Measurements from ENCODE around the gene ERV3-1.
A peak's percentile ranks its signal among the peaks of the same experiment; 100 is the strongest.
"Not testable (repeated sequence)": the region's sequence is repeated elsewhere in the genome, so short reads cannot be mapped to it uniquely, and the experiment has no call there.

Gene ERV3-1

DNA sequence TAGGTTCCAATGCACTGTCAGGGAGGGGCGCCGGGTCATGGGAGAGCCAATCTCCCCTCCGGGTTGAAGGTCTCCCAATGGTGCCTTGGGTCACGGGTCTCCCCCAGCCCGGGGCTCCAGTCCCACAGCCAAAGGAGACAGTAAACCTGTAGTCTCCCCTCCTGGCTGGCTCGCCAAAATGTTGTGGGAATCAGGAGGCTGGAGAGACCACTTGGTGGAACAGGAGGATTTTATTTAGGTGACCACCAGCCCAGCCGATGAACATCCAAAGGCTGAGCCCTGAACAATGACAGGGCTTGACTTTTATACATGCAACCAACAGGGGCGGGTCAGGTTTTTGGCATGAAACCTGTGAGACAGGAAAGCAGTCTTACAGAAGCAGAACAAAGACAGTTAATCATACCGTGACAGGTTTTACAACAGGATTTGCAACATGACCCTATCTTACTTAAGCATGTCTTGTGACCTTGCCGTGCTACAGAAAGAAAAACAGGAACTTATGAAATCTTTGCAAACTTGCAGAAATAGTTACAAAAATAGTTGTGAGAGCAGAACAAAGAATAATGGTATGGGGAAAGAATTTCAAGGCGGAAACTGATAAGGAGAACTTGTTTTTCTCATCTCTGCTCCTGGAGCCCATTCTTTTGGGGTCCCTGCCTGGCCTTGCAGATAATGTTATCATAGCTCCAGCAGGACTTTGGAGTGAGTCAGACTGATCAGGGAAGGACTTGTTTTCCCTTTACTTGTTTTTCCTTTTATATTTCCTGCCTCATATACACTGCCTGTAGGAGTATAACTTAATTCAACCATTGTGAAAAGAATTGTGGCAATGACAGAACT is 7.1 kb downstream of the ERV3-1 start:
- DNase-seq = no peak

DNA sequence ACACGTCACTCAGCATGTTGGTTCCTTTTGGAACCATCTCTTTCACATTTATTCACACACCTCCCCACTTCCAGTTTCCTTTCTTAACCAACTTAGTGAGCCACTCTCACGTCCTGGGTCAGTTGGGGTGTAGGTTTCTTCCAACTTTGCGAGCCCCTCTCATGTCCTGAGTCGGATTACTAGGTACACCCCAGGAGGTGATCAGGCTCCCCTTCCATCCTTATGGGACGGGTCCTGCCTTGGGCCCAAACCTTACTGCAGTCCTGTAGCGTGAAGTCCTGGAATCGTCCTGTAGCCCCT is 7.7 kb downstream of the ERV3-1 start:
- no peak for DNase-seq

DNA sequence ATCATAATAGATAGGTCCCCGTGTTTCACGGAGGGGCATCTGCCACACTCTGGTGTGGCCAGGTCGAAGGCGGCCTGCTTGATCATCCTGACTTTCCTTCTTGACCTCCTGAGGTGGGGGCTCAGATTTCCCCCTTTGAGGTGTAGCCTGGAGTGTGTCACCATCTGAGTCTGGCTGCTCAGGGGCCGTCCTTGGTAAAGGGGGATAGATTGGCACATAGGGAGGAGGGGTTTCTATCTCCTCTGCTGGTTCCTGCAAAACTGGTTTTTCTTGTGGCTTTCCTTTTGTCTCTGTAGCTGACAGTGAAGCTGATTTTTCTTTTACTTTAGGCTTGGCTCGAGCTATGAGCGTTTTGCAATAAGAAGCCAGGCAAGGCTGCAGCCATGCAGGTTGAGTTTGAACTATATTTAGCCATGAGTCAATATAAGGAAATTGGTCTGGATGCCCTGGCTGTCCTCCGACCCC is 8.5 kb downstream of the ERV3-1 start:
- no peak for DNase-seq

DNA sequence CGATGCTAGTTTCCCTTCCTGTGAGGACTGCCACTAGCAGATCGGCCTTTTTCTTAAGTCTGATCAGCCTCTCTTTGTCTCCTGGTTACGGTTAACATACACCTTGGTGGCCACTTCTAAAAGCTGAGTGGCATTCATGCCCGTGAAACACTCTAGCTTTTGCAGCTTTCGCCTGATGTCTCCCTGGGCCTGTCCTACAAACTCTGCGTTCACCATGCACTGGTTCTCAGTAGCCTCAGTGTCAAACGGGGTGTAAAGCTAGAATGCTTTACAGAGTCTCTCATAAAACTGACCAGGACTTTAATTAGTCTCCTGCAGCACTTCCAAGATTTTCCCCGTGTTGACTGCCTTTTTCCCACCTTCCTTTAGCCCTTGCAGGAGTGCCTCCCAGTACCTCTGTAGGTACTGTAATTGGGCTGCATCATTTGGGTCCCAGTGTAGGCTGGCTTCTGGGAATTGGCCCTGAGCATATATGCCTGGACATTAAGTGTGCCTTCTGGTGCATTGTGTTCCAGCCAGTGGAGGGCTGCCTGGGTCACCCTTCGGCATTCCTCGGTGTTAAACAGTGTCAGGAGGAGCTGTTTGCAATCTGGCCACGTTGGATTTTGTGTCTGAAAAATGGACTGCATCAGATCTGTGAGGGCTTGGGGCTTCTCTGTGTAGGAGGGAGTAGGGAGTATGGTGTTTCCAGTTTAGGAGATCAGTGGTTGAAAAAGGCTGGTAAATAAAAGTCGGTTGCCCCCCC is 9.2 kb downstream of the ERV3-1 start:
- no peak for DNase-seq

DNA sequence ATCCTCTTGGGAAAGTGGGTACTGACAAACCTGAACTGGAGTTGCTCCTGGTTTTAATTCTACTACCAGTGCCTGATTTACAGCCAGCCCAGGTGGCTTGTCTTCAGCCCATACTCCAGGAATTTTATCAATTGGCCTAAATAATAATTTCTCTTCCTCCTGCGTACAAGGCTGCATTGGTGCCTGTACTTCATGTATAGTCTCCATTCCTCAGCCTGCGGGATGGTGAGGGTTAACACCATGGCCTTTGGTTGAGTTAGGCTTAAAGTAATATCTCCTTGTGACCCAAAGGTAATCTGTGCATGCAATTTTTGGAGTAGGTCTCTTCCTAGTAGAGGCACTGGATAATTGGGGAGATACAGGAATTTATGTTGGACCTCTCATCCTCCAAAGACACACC is 10.2 kb downstream of the ERV3-1 start:
- no peak for DNase-seq

DNA sequence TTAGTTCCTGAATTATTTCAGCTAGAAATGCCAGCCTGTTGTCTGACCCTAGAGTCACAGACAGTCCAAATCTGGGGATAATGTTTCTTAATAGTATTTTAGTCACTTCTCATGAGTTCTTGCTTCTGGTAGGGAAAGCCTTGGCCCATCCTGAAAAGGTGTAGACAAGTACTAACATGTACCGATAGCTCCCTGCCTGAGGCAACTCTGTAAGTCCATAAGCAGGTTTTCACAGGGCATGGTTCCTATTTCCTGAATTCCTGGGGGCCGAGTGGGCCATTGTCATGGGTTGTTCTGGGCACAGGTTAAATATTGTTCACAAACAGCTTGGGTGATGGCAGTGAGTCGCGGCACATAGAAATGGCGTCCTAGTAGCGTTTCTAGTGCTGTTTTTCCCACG is 12.6 kb downstream of the ERV3-1 start:
- DNase-seq = no peak

DNA sequence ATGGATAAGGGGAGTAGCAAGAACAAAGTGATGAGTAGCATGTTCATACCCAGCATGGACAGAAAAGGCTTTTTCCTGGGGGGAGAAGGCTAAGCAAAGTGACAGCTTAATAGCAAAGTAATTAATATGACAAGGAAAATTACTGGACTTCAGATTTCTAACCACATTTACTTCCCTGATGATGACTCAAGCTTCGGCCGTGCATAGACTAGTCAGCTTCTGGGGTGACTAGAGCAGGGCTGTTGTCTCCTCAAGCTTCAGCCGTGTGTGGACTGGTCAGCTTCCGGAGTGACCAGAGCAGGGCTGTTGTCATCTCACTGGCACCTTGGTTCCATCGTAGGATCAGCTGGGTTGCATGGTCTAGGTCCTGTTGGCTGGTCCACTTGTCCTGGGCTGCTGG is 13.5 kb downstream of the ERV3-1 start:
- no peak for DNase-seq

DNA sequence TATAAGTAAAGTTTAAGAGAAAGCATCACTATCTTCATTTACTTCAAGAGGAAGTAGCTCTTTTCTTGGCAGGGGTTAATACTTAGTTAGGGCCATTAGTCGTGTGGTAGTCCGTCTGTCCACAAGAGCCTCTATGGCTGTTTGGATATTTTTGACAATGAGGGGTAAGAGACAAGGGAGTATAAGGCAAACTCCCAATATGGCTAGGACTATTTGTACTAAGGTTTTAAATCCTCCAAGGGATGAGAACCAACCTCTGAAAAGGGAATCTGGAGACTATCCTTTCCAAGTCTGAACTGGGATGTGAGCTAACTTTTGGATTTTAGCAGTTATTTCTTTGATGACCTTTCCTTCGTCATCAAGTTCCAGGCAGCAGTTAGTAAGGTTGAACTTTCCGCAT is 15.6 kb downstream of the ERV3-1 start, which contains the start of gene ZNF117:
TSS of gene ZNF117 (minus strand) at position 101 of the 400 bp plus-strand sequence.
- DNase-seq = no peak

DNA sequence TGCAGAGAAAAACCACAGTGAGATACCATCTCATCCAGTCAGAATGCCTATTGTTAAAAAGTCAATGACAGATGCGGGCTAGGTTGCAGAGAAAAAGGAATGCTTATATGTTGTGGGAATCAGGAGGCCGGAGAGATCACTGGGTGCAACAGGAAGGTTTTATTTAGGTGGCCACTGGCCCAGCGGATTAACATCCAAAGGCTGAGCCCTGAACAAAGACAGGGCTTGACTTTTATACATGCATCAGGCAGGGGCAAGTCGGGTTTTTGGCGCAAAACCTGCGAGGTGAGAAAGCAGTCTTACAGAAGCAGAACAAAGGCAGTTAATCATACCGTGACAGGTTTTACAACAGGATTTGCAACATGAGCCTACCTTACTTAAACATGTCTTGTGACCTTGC is 16.3 kb downstream of the ERV3-1 start:
- DNase-seq = no peak

DNA sequence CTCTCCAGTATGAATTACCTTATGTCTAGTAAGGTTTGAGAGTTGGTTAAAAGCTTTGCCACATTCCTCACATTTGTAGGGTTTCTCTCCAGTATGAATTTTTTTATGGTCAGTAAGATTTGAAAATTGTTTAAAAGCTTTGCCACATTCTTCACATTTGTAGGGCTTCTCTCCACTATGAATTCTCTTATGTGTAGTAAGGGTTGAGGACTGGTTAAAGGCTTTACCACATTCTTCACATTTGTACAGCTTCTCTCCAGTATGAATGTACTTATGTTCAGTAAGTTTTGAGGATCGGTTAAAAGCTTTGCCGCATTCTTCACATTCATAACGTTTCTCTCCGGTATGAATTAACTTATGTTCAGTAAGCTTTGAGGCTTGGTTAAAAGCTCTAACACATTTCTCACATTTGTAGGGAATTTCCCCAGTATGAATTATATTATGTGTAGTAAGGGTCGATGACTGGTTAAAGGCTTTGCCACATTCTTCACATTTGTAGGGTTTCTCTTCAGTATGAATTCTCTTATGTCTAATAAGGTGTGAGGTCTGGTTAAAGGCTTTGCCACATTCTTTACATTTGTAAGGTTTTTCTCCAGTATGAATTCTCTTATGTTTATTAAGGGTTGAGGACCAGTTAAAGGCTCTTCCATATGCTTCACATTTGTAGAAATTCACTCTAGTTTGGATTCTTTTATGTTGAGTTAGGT is 27.8 kb downstream of the ERV3-1 start:
- no peak for DNase-seq

DNA sequence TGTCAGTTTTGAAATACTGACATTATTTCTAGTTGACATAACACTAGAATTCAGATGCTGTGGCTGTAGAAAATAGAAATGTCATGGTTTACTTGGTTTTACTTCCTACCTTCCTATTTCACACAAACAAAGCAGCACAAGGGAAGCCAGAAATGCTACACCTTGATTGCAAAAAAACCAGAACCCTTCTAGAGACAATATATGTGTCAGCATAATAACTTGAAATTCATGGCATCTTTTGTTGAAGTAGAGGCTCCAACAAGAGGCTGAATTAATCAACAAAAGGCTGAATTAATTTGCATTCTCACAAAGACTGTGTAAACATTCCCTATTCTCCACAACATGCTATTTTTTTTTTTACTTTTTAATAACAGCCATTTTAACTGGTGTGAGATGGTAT is 40.9 kb downstream of the ERV3-1 start:
- DNase-seq = no peak

DNA sequence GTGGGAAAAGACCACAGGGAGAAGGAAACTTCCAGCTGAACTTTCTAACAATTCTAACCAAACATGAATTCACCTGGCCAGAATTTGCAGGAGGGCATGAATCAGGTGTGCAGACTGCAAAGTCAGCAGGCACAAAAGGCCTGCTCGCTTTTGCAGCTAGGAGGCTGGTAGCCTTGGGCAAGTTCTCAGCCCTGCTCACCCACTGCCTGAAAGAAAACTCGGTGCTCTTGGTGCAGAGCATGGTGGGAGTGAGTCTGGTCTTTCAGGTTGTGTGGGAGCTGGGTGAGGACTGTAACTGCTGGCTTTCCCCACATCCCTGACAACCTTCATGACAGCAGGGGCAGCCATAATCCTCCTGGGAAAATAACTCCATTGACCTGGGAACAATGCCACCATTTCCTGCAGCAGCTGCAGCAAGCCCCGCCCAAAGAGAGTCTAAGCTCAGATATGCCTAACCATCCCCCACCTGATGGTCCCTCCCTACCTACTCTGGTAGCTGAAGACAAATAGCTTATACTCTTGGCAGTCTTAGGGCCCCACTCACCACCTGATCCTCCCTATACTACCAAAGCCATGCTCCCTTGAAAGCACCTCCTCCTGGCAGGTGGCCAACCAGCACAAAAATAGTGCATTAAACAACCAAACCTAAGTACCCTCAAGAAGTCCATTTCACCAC is 47.3 kb downstream of the ERV3-1 start:
- no peak for DNase-seq

DNA sequence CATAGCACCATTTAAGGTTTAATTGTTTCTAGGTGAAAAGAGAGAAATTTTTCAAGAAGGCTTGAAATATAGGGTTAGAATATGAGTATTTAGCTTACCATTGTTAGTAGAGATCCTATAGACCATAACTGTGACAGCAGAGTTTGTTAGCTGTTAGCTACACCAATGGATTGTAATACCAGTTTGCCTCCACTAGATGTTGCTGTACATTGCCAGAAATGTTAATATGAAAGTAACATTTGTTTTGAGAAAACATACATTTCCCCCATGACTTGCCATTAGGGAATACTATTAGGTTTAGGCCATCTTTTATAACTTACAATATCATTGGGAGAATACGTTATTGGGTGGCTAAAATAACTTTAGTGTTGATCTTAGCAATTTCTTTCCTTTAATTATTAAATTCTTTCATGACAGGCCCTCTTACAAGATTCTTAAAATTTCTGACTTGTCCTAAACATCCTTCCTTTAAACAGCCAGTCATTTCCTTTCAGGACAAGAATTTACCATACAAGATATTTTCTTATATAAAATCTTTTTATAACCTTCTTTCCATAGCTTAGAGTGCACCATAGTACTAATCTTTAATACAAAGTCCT is 55.1 kb downstream of the ERV3-1 start:
- DNase-seq = peak in 1 of 2 experiments; percentile 15

DNA sequence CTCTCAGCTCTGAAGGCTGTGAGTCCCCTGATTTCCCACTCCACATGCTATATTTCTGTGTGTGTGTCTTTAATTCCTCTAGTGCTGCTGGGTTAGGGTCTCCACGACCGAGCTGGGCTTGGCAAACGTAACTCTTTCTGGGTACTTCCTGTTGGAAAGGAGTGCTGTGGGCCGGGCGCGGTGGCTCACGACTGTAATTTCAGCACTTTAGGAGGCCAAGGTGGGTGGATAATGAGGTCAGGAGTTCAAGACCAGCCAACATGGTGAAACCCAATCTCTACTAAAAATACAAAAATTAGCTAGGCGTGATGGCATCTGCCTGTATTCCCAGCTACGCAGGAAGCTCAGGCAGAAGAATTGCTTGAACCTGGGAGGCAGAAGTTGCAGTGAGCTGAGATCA is 55.8 kb downstream of the ERV3-1 start:
- DNase-seq = not testable (repeated sequence)

DNA sequence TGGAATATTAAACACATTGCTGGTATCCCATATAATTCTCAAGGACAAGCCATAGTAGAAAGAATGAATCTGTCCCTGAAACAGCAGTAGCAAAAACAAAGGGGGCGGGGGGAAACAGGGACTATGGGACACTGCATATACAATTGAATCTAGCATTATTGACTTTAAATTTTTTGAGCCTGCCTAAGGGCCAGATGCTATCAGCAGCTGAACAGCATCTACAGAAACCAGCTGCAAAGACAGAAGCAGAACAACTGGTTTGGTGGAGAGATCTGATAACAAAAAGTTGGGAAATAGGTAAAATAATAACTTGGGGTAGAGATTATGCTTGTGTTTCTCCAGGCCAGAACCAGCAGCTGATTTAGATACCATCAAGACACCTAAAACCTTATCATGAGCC is 57.7 kb downstream of the ERV3-1 start:
- not testable (repeated sequence) for DNase-seq

DNA sequence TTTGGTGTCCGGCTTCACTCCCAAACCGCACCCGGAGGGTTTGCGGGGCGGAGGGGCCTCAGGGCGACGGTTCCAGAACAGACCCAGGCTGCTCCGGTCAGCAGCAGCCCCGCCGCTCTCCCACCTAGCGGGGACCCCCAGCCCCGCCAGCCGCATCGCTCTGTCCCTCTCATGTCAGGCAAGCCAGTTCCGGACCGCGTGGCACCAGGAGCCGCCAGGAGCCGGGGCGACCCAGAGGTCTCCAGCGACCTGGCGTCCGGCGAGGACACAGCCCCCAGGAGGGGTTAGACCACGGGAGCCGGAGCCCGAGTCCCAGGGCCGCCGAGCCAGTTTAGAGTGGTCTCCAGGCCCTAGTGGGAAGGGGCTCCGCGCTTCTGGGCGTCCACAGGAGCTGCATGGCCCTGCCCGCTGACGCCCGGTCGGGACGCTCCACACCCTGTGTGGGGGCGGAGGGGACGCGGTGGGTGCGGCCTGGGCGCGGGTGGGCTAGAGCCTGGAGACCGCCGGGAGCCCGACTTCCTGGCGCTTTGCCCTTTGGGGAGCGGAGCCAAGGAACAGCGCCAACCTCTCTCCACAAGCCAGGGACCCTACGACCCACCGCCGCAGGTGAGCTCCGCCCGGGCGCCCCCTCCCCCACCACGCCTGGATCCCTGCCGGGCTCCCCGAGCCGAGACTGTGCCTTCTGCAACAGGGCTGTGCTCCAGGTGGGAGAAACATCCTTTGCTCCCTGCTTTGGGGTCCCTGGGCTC is 59.1 kb downstream of the ERV3-1 start:
- no peak for DNase-seq

DNA sequence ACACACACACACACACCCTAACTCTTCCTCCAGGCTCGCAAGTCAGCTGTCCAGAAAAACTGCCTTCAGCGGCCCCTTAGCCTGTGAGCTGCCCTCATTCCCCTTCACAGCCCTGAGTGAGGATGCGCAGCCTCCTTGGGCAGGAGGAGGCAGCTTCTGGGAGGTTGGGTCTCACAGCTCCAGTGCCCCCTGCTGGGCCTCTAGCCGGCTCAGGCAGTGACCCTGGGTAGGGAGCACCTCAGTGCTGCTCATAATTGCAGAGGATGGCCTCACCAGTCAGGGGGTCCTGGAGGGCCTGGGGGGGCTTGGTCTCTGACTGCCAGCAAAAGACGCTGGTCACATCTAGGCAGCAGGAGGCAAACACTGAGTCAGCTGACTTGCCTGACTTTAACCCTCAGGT is 59.7 kb downstream of the ERV3-1 start:
- peak in 1 of 2 experiments; percentile 46 for DNase-seq

DNA sequence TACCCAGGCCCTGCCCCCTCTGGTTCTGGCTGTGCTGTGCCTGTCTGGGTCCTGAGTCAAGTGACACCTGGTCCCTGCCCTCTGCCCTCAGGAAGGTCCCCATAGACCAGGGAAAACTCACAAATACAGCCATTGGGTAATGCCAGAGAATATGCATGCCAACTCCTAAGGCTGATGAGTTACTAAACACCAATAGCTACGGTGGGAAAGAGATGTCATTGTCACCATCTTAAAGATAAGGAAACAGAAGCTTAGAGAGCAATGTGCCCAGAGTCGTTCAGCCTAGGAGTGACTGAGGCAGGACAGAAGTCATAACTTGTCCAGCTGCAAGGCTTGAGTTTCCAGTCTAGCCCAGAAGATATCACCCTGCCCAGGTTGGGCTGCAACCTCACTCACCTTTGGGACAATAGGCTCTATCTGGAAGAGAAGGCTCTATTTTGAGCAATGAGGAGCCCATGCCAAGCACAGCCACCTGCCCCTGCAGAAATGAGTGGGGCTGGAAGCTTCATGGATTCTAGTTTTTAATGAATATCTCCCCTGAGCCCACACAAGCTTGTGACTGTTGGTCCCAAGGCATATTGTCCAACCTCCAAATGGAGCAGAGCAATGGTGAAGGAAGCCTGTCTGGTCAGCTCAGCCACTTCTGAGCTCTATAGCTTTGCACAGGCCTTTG is 60.8 kb downstream of the ERV3-1 start:
- DNase-seq = no peak

DNA sequence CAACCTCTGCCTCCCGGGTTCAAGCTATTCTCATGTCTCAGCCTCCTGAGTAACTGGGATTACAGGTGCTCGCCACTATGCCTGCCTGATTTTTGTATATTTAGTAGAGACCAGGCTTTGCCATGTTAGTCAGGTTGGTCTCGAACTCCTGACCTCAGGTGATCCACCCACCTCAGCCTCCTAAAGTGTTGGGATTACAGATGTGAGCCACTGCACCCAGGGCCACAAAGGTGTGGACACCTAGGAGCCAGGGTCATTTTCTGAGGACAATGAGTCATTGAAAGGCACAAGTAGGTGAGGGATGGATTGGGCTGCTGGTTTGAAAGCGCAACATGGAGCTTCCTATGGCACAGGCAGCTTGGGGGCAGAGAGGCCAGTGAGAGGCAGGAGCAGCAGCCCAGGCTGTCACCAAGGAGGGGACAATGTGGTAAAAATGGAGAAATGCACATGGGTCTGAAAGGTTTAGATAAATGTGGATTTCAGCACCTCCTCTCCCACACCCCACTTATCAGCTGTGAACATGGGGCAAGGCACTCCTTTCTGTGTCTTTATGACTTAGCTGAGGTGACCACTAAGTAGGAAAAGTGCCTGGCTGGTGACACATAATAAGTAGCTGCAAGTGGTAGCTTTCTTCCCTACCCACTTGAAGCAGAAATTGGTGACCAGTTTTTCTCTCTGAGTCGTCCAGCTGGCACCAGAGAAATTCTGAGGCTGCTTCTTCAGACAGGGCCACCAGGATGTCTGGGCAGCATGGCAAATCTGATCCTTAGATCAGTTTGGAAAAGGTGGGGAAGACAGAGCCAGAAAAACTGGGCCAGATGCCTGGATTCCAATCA is 61.6 kb downstream of the ERV3-1 start:
- DNase-seq = not testable (repeated sequence)
